Fibroblast of the aortic adventitia (primary cell): ENCODE measurements around the gene SBK3. TPM values are rescaled to one million over a fixed set of nuclear protein-coding genes. Genes with fewer than 3 reads are reported as not detected.

Experiments
- DNase-seq: peaks from one replicate; pipeline ENCODE4 v3.0.0-alpha.2; 2010; ENCODE audit warnings: low read depth
- H3K4me3 ChIP-seq: 2 replicates; pipeline ENCODE4 v1.5.1; 2011; ENCODE audit warnings: low read depth, mild to moderate bottlenecking, control low read depth, low read length, moderate library complexity
- total RNA-seq: library from RNA; depleted of rRNA; stranded (reverse); fragments of >200 nt; gene quantifications from 2 replicates; pipeline ENCODE4 v1.2.3, GENCODE V29; 2012; ENCODE audit warnings: low replicate concordance
- TF ChIP-seq, protein P1 (sequence below): IDR thresholded peaks from 2 replicates; pipeline ENCODE4 v1.5.1; 2011; ENCODE audit warnings: mild to moderate bottlenecking, low read length, control low read depth, inconsistent platforms; ENCODE audit not compliant: insufficient read depth

The SBK3 gene
- total RNA-seq, 1 donor, result not detected

DNA sequence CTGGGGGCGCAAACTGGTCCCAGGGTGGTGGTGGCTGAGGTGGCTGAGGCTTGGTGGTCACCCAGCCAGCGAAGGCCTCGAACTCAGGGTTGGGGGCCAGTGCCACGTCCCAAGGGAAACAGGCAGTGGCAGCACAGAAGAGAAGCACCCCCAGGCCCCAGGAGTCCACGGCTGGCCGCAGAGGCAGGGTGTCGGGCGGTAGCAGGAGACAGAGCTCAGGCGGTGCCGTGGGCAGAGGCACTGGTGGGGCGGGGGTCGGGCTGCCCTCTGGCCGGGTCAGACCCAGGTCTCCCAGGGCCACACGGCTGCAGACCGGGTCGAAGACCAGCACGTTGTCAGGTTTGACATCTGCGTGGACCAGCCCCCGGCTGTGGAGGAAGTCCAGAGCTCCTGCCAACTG is 4.3 kb downstream of the SBK3 start:
- TF ChIP-seq, protein P1, sequence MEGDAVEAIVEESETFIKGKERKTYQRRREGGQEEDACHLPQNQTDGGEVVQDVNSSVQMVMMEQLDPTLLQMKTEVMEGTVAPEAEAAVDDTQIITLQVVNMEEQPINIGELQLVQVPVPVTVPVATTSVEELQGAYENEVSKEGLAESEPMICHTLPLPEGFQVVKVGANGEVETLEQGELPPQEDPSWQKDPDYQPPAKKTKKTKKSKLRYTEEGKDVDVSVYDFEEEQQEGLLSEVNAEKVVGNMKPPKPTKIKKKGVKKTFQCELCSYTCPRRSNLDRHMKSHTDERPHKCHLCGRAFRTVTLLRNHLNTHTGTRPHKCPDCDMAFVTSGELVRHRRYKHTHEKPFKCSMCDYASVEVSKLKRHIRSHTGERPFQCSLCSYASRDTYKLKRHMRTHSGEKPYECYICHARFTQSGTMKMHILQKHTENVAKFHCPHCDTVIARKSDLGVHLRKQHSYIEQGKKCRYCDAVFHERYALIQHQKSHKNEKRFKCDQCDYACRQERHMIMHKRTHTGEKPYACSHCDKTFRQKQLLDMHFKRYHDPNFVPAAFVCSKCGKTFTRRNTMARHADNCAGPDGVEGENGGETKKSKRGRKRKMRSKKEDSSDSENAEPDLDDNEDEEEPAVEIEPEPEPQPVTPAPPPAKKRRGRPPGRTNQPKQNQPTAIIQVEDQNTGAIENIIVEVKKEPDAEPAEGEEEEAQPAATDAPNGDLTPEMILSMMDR, result no peak
- H3K4me3 ChIP-seq, result no peak overlapping the region
- DNase-seq, result no peak

GRCh38 chr19:55540619-55541018 is 4.7 kb downstream of the SBK3 start:
- DNase-seq, result no peak
- TF ChIP-seq, protein P1, result no peak
- H3K4me3 ChIP-seq, result no peak overlapping the region

DNA sequence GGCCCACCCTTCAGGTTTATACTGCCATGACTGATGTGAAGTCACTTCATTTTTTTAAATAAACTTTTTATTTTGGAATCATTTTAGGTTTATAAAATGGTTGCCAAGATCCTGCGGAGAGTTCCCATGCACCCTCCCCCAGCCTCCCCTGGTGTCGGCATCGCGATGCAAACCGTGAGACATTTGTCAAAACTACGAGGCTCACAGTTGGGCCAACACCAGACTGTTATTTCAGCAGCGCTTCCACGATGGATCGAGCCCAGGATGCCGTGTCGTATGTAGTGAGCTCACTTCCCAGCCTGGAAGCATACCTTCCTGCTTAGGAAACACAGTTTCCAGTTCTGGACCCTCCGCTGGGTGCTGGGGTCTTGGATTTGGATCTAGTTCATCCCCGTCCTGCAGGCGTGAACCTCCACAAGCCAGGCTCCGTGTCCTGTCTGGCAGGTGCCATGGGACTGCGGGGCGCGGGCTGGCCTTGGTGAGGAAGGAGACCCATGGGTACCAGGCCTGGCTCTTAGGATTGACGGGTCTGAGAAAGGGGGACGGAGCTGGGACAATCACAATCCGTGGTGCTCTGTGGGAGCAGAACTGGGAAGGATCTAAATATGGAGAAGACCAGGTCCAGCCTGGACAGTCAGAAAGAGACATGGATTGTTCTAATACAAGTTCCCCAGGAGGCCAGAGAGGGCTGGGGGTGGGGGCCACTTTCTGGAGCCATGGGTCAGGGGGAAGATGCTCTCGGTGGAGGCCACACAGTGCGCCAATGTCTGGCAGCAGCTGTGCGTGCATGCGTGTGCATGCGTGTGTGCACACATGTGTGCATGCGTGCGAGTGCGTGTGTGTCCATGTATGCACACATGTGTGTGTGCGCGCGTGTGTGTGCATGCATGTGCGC is 6.0 kb downstream of the SBK3 start:
- no peak overlapping the region for H3K4me3 ChIP-seq
- no peak for DNase-seq
- TF ChIP-seq, protein P1, result no peak

DNA sequence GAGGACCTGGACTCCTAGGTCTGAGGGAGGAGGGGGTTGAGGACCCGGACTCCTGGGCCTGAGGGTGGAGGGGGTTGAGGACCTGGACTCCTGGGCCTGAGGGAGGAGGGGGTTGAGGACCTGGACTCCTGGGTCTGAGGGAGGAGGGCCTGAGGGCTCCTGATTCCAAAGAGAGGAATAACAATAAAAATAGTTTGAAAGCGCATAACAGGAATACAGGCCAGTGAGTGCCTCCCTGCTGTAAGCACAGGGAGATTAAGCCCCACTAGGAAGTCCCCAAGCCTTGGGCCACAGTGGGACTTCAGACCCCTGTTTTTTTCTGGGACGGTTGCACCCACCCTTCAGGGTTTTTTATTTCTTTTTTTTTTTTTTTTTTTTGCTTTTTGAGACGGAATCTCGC is 7.2 kb downstream of the SBK3 start:
- TF ChIP-seq, protein P1, result no peak
- H3K4me3 ChIP-seq, result no peak overlapping the region
- DNase-seq, result no peak

DNA sequence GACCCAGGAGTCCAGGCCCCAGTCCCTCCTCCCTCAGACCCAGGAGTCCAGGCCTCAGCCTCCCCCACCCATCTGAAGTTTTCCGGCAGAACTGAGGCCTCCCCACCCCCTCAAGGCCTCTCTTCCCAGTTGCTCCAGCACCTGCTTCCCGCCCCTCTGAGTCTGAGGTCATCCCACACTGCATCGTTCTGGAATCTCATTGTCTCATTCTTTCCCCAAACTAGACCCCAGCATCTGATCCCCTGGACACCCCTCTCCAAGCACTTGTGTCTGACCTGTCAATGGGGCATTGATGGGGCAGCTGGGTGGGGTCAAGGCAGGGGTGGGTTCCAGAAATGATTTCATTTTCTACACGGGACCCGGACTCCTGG is 7.6 kb downstream of the SBK3 start:
- TF ChIP-seq, protein P1, result no peak
- DNase-seq, result no peak

DNA sequence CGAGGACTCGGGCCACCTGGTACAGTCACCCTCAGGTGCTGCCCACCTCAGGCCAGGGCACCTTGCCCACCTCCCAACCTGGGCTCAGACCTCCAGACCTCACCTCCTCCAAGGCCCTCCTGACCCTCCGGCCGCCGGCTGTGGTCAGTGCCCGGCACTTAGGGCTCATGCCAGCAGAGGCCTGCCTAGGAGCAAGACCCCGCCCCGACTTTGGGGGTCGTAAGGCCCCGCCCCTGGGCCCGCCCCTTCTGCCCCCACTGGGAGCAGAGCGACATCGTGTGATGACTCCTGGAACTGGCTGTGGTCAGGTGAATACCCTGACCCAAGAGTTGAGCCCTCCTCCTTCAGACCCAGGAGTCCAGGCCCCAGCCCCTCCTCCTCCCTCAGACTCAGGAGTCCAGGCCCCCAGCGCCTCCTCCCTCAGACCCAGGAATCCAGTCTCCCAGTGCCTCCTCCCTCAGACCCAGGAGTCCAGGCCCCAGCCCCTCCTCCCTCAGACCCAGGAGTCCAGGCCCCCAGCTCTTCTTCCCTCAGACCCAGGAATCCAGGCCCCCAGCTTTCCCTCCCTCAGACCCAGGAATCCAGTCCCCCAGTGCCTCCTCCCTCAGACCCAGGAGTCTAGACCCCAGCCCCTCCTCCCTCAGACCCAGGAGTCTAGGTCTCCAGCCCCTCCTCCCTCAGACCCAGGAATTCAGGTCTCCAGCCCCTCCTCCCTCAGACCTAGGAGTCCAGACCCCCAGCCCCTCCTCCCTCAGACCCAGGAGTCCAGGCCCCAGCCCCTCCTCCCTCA is 8.2 kb downstream of the SBK3 start, which contains the start of gene SBK2:
Gene SBK2, minus strand, starts transcription at position 183 of the 790 bp plus-strand sequence. CDS start 839 bp downstream, outside the sequence.
- DNase-seq, result no peak
- TF ChIP-seq, protein P1, result no peak
- H3K4me3 ChIP-seq, result no peak within 1 kb of the TSS

More for the DNA sequence above, 7.6 kb downstream of the SBK3 start:
- H3K4me3 ChIP-seq, result no peak overlapping the region
